SK-N-DZ (cell line): ENCODE measurements around the gene ZNF385B.
"Not testable (repeated sequence)": the region's sequence is repeated elsewhere in the genome, so short reads cannot be mapped to it uniquely, and the experiment has no call there.

Source experiments
- DNase-seq: peaks from one replicate; pipeline ENCODE4 v3.0.0-alpha.2; 2015; ENCODE audit warnings: low spot score

ZNF385B gene

GRCh38 chr2:179512281-179513035 lies 349.0 kb downstream of the ZNF385B start:
- no peak for DNase-seq

- DNase-seq = no peak
Observed at GRCh38 chr2:179511105-179511789, 350.2 kb downstream of the ZNF385B start.

DNA sequence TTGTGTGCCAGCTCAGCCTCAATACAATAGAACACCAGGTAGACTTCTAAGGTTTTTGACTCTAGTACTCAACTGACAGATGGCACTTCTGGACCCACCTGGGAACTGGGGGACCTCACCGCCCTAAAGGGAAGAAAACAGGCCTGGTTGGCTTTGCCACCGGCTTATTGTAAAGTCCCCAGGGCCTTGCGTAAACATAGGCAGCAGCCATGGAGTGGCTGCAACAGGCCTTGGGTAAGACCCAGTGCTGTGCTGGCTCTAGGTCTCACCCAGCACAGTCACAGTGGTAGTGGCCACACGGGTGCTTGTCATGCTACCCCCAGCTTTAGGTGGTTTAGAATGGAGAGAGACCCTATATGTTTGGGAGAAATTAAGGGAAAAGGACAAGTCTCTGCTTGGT lies 366.1 kb downstream of the ZNF385B start:
- no peak for DNase-seq

DNA sequence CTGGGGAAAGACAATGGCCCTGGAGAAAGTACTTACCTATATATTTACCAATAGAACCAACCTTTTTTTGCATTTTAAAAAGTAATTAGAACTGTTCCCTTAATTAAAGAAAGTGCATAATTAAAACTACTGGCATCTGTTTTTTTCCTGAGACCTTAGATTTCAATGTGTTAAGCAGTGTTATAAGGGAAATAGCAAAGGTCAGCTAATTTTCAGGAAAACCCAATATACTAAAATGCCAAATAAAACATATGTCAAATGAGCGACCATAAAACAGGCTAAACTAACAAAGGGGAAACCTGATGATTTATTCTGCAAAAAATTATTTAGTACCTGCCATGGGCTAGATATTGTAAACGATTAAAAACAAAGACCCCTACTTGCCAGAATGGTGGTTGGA lies 372.8 kb downstream of the ZNF385B start:
- no peak for DNase-seq

- no peak for DNase-seq
Observed at GRCh38 chr2:179487010-179487731, 374.2 kb downstream of the ZNF385B start.

GRCh38 chr2:179483131-179483530 lies 378.3 kb downstream of the ZNF385B start:
- DNase-seq = no peak

- DNase-seq = no peak
Observed at GRCh38 chr2:179479947-179480346, 381.5 kb downstream of the ZNF385B start.

GRCh38 chr2:179478771-179479170 lies 382.6 kb downstream of the ZNF385B start:
- no peak for DNase-seq

DNA sequence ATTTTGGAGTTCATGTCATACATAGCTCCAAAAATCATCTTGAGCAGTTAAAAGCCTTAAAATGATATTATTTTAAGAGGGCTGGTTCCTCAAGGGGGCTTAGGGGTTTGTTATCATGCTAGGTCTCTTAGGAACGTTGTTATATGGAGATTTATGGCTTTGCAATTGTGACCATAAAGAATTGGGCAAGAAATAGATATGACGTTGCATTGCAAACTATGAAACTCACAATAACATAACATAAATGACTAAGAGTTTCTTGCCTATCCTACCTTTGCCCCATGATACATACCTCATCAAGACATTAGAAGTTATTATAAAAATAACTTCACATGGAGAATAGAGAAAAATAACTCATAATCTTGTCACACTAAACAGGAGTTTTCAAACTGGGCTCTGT lies 390.4 kb downstream of the ZNF385B start:
- DNase-seq = no peak

DNA sequence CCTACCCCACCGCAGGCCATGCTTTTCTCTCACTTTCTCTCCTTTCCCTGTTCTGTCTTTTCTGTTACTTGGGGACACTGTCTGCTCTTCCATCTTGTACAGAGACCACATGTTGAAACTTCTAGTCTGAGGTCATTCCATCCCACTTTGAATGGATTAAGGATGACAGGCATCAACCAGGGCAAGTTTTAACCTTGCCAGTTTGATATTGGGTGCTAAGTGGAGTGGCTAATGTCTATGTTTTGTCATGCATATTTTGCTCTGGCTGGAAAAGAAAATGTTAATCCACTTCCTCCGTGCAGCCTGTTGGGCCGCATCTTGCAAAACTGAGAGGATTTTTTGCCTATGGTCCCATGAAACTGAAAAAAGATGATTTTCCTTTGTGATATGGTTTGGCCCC lies 391.3 kb downstream of the ZNF385B start:
- no peak for DNase-seq

DNA sequence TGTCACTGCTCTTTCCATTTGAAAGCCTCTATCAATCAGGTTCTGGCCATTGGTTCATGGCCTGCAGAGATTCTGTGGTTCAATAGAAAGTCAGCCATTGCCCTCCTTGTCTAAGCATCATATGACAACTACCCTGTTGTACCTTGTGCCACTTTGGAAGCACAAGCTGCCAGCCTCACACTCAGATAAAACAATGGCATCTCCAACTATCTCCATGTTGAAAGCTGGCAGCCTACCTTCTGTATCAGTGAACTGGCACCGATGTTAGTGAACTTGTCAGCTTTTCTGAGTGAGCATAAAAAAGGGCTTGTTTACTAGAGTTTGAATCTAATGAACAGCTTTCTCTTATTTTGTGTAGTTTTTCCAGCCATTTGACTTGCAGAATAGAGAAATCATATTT lies 393.5 kb downstream of the ZNF385B start:
- DNase-seq = no peak

DNA sequence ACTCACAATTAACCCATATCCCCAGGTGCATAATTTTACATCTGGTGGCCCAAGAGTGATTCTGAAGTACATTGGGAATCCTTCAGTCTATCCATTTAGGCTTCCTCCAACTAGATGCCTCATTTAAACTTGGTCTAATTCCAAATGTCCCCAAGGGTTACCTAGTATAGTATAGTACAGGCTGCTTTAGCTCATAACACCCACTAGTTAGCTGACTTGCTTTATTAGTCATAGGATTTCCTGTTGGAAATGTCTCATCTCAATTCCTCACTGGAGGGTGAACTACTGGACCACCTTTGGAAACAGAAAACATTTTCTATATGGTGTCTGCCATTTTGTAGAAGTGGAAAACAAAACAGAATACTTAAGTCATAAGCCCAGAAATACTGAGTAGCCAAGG lies 394.3 kb downstream of the ZNF385B start:
- DNase-seq = no peak

DNA sequence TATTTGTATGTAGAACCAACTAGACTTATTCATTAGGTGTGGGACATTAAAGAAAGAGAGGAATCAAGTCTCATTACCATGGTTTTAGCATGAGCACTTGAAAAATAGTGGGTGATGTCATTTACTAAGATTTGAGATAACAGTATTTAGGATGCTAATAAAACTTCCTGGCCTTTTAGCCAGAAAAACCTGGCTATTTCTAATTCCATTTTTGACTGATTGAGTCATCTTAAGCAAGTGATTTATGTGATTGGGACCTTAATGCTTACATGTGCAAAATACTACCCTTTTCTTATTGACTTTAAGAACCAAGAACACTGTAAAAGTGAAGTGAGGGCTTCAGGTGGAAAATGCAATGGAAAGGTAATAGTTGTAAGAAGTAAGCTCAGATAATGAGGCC lies 400.0 kb downstream of the ZNF385B start:
- no peak for DNase-seq

GRCh38 chr2:179460181-179460929 lies 401.1 kb downstream of the ZNF385B start:
- no peak for DNase-seq

GRCh38 chr2:179458113-179458512 lies 403.3 kb downstream of the ZNF385B start:
- DNase-seq = not testable (repeated sequence)

DNA sequence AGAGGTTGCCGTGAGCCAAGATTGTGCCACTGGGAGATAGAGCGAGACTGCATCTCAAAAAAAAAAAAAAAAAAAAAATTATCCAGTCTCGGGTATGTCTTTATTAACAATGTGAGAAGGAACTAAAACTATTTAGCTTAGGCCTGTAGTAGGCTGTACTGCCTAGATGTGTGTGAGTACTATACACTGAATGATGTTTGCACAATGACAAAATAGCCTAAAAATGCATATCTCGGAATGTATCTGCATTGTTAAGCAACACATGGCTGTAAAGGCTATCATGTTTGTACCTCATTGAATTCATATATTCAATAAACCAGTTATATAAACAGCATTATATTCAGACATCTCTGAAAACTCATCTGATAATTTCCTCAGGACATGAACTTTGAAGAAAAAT lies 405.6 kb downstream of the ZNF385B start:
- no peak for DNase-seq

DNA sequence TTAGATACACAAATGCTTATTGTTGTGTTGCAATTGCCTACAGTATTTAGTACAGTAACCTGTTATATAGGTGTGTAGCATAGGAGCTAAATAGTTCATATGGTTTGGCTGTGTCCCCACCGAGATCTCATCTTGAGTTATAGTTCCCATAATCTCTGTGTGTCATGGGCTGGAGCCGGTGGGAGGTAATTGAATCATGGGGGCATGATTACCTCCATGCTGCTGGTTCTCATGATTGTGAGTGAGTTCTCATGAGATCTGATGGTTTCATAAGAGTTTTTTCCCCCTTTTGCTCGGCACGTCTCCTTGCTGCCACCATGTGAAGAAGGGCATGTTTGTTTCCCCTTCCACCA lies 406.3 kb downstream of the ZNF385B start:
- peak; percentile 41 for DNase-seq

DNA sequence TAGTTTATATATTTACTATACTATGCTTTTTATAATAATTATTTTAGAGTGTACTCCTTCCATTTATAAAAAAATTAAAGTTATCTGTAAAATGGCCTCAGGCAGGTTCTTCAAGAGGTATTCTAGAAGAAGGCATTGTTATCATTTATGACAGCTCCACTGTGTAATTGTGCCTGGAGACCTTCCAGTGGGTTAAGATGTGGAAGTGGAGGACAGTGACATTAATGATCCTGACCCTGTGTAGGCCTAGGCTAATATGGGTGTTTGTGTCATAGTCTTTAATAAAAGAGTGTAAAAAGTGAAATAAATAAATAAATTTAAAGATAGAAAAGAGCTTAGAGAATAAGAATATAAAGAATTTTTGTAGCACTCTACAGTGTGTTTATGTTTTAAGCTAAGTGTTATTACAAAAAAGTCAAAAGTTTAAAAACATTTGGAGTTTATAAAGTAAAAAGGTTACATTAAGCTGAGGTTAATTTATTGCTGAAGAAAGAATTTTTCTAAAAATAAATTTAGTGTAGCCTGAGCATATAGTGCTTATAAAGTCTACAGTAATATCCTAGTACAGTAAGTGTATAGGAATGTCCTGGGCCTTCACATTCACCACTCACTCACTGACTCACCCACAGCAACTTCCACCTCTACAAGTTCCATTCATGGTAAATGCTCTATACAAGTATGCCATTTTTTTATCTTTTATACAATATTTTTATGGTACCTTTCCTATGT lies 406.8 kb downstream of the ZNF385B start:
- DNase-seq = no peak

DNA sequence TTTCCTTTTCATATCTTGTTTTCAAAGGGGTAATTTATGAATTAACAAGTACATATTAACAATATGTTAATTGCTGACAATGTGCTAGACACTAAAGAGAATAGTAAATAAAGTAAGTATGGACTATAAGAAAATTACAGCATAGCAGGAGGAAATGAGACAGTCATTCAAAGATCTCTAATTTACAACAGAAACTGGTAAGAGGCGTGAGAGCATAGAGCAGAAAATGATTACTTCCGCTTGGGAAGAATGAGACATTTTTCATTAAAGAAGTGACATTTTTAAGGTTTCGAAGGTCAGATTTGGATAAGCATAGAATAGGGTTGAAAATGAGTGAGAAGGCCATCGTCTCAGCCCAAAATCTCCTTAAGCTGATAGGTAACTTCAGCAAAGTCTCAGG lies 412.4 kb downstream of the ZNF385B start:
- DNase-seq = no peak

DNA sequence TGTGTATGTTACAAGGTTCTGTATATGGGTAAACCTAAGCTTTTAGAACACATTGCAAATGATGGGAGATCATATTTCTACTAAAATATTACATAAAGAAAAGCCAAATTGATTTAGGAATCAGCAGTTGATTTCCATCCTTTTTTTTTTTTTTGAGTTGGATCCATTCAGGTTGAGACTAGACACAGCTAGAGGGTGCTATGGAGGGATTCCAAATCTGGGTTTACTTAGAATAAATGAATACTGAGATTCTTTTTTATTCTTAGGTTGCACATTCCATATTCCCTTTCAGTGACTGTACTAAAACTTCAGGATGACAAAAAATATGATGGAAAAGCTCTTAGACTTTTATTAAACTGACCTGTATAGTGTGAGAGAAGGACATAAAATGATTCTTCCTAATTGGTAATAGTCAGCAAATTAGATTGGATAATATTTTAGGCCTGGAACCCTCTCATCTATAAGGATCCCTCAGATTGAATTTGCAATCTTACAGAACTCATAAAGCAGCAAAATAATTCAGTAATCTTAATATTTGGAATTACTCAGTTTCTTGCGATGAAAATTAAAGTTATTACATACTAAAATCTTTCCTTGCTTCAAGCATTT lies 413.5 kb downstream of the ZNF385B start:
- DNase-seq = no peak

- DNase-seq = no peak
Observed at GRCh38 chr2:179447421-179447820, 414.0 kb downstream of the ZNF385B start.
